T-helper 22 cell (primary cell): Measurements from ENCODE around the gene CADPS.
"Not testable (repeated sequence)": the region's sequence is repeated elsewhere in the genome, so short reads cannot be mapped to it uniquely, and the experiment has no call there.

ENCODE experiments used
- DNase-seq: peaks from one replicate; pipeline ENCODE4 v3.0.0-alpha.2; 2020; ENCODE audit warnings: low read depth

Gene CADPS

DNA sequence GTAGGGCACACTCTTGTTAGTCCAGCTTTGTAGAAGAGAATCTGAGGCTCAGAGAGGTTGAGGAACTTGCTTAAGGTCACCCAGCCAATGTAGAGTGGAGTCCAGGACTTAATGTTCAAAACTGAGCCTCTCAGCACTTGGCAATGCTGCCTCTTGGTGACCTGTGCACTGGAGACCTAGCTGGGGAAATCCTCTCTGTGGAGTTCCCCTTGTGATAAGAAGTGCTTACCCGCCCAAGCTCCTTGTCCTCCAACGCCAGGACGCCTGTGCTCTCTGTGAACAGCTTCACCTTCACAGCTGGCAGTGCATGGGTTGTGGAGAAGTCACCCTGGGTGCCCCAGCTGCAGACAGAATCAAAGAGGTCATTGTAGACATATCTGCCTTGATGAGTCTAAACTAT lies 282.8 kb downstream of the CADPS start:
- DNase-seq = no peak

DNA sequence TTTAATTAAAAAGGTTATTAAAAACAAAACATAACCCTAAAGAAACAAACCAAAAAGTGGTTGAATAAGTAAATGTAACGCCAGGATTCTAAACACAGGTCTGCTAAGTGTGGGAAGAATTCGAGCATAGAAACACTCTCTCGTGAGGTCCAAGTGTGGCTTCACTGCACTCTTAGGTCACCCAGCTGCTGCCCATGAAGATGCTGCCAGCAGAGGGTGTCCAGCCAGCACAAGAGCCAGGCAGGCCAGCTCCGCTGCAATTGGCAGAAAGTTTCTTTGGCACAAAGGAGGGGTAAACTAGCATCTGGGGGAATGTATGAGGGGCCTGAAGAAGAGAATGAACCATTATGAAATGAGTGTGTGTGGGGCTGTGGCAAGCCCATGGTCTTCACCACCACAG lies 286.1 kb downstream of the CADPS start:
- no peak for DNase-seq

DNA sequence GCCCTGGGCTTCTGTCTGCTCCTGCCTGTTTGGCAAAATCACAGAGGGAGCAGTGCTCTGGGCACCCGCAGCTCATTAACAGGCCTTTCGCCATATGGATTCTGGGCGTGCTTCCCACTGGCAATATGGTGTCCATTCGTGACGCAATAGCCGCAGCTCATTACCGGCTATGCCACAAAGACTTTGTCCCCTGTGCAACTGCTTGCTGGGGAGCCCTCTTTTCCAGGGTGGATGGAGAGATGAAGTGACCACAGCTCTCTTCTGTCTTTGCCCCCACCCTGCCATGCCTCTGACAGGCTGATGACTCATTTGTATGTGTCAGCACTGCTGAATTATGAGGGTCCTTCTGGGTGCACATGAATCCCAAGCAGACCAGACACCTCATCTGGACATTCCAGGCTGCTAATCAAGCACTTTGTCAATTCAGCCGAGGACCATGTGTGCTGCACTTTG lies 287.6 kb downstream of the CADPS start:
- DNase-seq = no peak

DNA sequence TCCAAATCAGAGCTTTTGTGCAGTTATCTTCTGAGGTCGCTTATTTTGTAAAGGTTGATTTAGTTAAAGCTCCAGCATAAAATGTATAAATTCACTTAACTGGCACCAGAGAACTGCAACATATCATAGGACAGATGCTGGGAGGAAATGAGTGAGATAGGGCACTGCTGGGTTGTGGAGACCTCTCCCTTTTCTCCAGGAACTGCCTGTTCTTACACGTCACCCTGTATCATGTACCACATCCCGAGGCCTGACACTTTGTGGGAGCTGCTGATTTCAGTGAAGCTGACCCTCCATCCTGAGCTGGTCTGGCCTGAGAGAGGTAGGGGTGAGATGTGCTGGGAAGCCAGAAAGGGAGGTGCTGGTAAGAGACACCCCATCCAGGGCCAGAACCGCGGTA lies 288.0 kb downstream of the CADPS start:
- DNase-seq = no peak

DNA sequence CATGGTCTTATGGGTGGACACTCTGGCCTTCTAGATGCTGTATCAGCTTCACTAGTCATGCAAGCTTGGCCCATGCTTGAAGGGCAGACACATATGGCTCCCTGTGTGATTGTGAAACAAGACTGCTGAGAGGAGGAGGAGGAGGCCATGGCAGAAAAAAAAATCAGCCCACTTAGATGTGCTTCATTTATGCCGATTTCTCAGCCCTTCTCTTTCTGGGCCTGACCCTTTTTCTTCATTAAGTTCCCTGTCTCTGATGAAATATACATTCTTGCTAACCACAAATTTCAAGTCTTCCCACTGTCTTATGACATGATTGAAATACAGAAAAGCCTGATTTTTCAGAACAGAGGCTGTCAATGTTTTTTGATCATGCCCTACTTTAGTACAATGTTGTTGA lies 288.9 kb downstream of the CADPS start:
- DNase-seq = no peak

DNA sequence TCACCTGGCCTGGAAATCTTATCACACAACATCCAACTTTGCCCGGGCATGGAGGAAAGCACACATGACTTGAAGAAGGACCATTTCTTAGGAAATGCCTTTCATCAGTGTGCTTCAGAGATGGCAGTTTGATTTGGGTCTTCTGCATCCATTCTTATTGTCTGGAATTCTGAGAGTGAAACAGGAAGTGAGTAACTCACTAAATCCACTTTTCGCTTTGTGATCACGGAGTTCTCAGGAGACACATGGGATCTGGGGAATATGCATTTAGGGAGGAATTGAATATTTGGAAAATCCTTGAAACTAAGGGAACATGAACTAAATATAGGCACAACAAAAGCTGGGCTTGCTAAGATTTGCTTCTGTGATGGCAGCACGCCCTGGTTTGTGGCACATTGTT lies 289.4 kb downstream of the CADPS start:
- no peak for DNase-seq

DNA sequence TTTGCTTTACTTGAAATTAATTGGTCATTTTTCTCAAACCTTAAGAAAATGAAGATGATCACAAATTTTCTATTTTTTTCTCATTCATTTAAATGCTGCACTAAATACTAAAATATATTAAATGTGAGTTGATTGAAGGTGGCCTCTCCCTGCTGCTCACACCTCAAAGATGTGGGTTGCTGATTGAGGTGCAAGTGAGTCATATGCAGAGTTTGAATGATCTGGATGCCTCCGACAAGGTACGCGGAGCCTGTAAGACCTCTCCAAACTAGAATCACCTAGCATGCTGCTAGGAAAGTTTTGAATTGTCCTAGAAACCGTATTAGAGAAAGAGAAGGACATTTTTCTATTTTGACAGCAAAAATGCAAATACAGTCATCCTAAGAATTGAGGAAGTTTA lies 290.6 kb downstream of the CADPS start:
- DNase-seq = no peak

DNA sequence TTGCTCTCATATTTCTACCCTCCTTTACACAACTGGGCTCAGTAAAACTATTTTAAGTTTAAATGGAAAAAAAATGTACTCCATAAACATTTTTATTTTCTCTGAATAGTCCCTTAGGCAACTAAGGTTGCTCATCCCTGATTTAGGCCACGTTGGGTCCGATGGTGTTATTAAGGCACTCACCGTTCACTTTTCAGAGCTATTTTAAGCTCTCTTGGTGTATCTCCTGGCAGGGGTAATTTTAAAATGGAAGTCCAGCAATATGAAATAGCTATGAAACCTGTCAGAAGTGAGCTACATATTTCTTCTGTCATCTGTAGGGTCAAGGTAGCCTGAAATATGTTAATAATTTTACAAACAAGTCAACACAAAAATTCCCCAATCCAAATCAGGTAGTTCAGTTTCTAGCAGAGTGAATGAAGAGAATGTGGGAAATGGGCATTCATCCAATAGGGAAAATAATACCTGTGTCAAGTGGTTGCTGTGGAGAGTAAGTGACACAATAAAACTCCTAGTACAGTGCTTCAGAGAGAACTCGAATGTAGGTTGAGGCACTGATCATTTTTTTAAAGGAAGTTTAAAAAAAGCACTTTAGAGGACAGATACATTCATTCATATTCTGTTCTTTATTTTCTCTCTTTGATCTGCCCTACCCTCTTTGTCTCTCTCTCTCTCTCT lies 292.6 kb downstream of the CADPS start:
- DNase-seq = no peak

DNA sequence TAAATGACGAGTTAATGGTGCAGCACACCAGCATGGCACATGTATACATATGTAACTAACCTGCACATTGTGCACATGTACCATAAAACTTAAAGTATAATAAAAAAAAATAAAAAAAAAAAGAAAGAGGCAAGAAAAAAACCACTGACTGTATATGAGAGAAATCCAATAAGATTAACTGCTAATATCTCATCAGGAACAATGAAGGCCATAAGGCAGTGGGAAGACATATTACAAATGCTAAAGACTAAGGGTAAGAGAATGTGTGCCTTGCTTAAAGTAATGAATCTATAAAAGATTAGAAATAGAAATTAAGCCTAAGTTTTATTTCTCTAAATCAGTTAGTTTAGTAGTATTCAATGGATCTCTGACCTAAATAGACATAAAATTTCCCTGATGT lies 294.7 kb downstream of the CADPS start:
- DNase-seq = not testable (repeated sequence)

DNA sequence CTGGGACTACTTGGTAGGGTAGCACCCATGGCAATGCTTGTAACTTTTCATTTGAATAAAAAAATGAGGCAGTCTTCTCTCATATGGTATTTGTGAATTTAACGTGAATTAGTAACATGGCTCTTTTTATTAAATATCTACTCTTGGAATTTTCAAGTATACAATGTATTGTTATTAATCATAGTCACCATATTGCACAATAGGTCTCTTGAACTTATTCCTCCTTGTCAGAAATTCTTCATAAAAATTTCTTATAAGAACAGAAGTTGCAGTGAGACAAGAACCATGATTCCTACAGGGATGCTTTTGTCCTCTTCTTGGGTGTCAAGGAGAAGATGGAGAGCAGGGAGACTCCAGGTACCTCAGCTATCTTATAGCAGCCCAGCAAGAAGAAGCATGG lies 298.1 kb downstream of the CADPS start:
- DNase-seq = no peak

DNA sequence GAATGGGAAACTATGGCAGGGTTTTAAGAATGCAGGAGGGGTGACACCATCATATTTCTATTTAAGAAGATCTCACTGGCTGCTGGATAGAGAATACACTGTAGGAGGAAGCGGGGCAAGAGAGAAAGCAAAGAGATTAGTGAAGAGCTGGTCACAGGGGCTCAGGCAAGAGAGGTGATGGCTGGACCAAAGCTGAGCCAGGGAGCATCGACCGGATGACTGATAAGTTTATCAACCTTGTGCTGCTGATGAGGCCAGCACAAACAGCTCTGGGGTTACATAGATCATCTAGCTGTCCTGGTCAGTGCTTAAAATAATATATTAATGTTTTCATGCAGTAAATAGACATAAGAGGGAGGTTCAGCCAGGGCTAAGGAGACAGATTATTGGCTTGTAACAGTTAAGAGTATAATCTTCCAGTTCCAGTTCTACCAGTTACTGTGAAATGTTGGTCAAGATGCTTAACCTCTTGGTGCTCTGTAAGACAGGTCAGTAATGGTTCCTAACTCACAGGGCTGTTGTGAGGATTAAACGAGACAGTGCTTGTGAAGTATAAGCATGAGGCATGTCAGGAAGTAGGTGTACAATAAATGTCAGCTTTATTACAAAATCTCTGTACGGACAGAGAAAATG lies 300.8 kb downstream of the CADPS start:
- no peak for DNase-seq

DNA sequence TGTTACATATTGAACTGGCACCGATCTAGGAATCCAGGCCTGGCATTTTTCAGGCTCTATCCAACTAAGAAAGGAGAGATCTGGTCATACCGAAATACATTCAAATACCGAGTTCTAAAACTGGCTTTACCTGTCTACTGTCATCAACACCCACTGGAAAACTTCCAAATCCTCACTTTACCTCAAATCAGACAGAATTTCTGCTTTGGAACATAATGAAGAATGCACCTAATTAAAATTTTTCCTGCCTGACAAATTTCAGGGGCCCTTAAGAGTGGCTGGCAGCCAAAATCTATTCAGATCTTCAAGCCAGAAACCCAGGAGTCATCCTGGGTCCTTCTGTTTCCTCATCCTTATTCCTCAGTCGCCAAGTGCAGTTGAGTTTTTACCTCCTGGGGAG lies 303.3 kb downstream of the CADPS start:
- DNase-seq = no peak

DNA sequence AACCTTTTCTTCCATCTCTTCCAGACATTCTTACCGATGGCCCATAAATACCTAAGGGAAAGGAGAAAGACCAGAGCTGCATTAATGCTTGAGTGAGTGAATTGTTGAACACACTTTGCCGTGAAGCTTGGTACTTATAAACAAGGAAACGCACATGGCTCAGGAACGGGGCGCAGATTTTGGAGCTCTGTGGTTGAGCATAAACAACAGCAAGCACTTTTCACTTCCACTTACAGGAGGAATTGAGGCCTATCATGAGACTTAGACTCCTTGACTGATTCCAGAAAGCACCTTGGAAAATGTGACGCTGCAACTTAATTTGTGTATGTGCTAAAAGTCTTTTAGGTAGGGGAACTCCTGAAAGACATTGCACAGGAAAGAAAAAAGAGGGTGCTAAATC lies 304.3 kb downstream of the CADPS start:
- DNase-seq = no peak

DNA sequence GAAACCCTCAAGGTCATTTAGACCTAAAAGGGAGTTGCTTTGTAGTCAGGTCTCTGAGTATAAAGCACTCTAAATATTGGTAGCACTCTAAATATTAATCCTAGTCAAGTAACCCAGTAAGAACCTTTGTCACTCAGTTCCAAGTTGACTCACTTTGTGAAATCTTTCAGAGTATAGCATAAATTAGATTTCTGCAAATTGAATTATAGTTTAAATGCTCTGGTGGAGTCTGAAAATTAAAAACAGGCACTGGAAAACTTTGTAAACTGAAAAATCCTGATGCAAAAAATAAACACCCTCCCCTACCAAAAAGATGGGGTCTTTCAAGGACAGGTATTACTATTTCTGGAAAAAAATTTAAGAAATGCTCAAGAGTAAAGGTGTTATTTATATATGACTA lies 305.6 kb downstream of the CADPS start:
- DNase-seq = no peak

DNA sequence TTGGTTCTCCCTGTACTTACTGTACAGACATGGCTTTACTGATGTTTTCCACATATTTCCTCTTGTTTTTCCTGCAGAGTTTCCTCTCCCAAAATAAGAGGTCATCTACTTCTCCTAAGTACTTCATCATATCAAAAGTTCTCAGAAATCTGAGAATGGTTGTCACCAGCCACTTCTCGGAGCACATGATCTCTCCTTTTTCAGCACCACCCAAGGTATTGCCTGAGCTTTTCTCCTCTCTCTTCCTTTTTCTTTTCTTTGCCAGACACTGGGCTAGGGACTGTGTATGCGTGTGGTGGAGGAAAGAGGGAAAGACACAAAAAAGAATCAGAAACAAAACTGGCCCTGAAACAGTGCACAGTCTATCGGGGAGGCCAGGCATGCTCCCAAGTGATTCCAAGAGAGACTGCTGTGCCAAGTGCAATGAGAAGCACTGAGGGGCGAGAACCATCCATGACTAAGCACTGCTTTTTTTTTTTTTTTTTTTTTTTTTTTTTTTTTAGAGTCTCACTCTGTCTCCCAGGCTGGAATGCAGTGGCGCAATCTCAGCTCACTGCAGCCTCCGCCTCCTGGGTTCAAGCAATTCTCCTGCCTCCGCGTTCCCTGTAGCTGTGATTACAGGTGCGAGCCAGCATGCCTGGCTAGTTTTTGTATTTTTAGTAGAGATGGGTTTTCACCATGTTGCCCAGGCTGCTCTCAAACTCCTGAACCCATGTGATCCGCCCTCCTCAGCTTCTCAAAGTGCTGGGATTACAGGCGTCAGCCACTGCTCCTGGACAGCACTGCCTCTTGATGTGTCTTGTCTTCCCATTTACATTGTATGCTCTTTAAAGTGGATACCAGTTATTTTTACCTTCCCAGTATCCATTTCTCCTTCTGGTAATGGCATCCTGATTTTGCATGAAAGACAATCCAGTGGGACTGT lies 307.9 kb downstream of the CADPS start:
- DNase-seq = no peak

DNA sequence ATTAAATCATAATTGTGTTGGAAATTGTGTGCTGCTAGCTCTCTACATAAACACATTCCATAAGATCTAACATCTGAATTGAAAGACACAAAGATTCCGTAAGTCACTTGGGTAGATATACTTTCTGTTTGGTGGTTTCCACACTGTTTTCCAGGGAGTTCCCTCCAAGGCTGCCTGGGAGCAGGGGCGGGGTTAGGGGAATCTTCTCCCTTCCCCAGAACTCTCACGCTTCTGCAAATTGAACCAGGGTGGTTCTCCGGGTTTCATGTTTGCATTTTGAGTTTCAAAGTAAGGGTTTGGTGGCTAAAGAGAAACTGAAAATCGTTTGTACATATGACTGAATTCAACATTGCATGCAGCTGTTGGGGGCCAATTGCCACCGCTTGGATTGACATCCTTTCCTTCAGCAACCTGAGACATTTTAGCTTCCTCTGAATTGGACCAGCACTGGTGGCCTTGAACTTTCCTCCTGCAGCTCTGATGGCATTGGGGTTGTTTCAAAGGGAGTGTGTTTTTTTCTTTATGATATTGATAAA lies 309.1 kb downstream of the CADPS start:
- no peak for DNase-seq

DNA sequence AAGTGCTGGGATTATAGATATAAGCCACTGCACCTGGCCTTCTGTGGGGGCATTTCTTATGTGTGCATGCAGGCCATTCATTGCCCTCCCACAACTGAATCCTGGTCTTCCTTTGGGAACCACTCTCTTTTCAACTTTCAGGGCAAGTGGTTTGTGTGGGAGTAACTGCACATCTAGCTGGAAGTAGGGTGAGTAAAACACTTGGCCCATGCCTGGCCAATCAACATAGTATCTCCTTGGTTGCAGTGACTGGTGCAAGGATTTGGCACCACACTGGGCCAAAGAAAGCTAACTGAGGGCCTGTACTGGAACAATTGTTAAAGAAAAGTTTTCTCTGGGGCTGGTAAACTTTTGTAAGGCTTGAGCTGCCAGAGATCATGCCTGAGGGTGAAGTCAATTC lies 312.6 kb downstream of the CADPS start:
- no peak for DNase-seq

DNA sequence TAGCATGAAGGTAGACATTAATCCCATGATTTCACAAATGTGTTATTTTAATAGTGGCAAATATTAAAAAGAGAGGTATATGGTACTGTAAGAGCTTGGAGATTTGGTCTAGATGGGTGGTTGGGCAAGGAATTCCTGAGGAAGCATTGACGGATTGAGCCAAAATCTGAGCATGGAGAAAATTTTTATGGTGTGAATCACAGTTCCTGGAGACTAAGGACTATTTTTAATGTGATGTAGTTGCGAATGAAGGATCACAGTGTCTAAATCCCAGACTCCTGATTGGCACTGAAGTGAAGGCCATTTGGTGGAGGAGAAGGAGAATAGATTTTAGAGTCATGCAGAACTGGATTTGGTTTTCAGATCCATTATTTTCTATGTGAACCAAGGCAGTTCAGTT lies 313.2 kb downstream of the CADPS start:
- DNase-seq = no peak

DNA sequence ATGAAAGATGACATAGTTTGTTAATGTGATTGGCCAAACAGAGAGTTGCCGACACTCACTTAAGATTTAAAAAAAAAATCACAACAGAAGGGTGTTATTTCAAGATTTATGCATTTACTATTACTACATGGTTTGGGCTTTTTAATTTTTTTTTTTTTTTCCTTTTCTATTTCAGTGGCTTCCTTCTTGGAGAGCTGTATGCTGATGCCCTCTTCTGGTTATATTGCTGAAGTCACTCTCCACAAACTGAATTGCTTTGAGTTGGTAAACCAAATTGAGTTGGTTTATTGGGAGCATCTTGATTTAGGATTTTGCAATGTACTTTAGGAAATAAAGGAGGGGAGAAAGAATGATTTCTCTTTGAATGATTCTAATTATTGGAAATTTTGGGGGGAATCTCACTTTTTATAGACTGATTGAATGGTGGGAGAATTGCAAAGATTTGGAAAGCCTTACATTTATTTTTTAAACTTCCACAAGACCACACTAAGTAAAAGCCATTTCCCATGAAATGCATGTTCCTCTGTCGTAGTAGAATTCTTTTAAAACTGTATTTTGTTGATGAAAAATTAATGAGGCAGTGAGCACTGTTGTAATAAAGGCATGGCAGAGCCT lies 315.3 kb downstream of the CADPS start:
- DNase-seq = no peak

DNA sequence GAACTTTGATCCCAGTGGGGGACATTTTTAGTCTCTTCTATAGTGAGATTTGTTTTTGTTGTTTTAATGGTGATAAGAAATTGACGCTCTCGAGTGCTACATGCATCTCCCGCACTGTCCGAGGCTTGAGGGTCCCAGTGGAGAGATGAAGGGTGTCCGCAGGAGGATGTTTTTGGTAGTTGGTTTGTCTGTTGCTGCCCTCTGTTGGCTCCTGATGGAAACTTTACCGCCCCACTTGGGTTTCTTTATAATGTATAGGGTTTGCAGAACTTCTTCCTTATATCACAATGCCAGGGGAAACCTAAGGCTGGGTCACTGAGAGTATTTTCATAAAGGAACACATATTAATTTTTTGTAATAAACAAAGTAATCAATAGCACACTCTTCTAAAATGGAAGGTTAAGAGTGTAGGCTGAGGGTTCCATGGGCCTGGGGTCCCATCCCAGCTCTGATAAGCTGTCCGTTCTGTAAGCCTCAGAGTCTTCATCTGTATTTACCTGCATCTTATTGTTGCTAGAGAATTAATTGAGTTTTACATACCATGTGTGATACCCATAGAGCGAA lies 316.6 kb downstream of the CADPS start:
- no peak for DNase-seq

DNA sequence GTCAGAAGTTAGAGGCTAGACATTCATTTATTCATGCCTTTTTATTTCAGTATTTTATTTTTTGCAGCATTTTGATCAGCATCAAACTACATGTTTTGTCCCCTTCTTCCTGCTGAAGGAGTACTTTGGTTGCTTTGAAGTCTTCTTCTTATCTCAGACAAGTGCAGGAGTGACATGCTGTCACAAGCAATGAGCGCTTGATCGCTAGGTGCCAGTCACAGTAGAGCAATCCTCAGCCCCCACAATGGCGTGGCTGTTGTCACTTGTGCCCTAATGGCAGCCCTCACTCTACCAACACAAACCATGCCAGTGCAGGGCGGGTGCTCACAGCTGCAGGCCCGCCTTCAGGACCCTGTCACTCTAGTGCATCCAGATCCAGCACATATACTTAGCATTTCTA lies 317.2 kb downstream of the CADPS start:
- DNase-seq = no peak

DNA sequence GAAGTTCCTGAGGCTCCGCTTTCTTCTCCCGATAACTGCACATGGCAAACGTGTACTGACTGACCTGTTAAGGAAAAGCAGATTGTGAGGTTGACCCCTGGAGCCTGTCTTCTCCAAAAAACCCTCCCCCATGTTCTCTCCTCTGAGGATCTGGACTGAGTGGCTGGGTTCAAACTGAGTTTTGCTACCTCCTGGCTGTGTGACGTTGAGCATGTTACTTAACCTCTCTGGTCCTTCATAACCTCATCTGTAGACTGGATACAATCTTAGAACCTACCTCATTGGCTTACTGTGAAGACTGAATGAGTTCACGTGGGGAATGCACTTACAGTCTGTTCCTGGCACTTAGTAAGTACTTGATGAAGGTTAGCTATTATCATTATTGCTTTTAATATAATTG lies 317.8 kb downstream of the CADPS start:
- no peak for DNase-seq
